ENCODE measurements around the gene ALG14.

DNA sequence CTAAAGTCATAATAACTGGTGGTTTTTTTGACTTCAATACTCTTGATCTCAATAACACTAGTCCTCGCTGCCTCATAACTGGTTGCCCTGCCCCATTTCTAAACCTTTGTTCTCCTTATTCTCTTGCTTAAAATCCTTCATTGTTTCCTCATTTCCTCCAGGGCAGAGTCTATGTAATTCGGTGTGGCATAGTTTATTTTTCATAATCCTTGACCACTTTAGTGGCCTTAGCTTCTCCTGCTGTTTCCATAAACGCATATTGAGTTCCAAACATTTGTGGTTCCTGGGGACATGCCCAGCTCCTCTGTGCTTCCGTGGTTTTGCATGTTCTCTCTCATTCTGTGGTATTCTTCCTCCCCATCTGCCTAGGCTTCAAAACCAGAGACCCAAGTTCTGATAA is 25.4 kb upstream of the ALG14 start:
- TF ChIP-seq TAF1 (IDR thresholded peaks at IDR 0.05; ENCODE audit: borderline replicate concordance, low read depth, low read length) (no peak), POLR2A (IDR thresholded peaks at IDR 0.05; ENCODE audit: low read depth, low read length) (no peak)
